HG03196 (cell line): ENCODE data around the gene CDK9.
"Not testable (repeated sequence)": the region's sequence is repeated elsewhere in the genome, so short reads cannot be mapped to it uniquely, and the experiment has no call there.

ENCODE experiments used
- ATAC-seq: cut with Tn5 transposase; IDR thresholded peaks from one replicate; pipeline ENCODE4 v1.9.1; 2021; ENCODE audit not compliant: unreplicated experiment

The CDK9 gene

GRCh38 chr9:127785933-127786772 lies at the start of gene CDK9:
CDK9 (plus strand) TSS chr9:127786034; CDS start chr9:127786149, 115 bp downstream.
- ATAC-seq, result peak; percentile 54

GRCh38 chr9:127738666-127739065 lies 47.2 kb upstream of the CDK9 start:
- ATAC-seq, result no peak

DNA sequence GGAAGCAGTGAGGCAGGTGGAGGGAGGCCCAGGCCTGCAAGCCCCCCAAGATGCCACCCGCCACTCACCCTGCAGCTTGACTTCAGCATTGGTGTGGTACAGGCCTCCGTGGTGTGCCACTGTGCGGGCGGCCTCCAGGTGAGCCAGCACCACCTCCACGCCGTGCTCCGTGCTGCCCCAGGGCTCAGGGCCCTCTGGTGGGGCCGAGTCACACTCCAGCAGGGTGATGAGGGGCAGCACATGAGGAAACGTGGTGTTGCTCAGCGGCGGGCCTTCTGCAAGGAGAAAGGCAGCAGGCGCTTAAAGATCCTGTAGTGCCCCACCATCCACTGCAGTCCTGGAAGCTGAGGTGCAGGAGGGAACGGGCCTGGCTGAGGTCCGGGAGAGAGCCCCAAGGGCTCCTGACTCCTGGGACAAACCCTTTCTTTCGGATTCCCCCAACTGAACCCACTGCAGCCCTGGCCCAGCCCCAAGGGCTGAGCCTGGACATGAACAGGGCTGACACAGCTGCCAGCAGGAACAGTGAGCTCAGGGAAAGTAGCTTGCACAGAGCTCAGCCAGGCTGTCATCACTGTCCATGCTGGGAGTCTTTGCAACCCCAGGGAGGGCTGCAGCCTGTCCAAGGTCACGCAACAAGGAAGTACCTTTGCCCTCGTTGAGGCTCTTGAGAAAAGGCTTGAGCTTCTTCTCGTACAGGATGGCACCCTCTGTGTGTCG lies 46.1 kb upstream of the CDK9 start:
- ATAC-seq, result no peak

GRCh38 chr9:127741831-127742434 lies 43.9 kb upstream of the CDK9 start:
- no peak for ATAC-seq

DNA sequence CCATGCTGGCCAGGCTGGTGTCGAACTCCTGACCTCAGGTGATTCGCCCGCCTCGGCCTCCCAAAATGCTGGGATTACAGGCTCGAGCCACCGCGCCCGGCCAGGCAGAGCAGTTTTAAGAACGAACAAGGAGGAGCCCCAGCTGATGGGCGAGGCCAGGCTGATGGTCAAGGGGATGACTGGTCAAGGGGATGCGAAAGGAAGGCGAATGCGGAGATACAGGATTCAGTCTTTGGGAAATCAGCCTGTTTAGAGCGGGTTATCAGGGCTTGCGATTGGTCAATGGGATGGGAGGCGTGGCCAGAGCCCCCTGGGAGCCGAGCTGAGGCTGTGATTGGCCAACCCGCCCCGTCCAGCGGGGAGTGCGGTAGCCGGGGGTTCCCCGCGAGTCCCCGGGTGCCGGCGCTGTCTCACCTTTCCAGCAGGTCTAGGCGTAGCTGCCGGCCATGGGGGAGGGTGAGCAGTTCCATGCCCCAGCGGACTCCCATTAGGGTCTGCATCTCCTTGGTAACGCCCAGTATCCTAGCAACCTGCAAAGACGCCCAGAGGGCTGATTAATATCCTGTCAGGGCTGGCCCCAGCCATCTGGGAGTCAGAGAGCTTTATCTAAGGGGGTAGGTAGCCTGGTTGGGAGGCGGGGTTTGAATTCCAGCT lies 43.3 kb upstream of the CDK9 start:
- no peak for ATAC-seq

GRCh38 chr9:127744398-127745110 lies 41.3 kb upstream of the CDK9 start:
- no peak for ATAC-seq

DNA sequence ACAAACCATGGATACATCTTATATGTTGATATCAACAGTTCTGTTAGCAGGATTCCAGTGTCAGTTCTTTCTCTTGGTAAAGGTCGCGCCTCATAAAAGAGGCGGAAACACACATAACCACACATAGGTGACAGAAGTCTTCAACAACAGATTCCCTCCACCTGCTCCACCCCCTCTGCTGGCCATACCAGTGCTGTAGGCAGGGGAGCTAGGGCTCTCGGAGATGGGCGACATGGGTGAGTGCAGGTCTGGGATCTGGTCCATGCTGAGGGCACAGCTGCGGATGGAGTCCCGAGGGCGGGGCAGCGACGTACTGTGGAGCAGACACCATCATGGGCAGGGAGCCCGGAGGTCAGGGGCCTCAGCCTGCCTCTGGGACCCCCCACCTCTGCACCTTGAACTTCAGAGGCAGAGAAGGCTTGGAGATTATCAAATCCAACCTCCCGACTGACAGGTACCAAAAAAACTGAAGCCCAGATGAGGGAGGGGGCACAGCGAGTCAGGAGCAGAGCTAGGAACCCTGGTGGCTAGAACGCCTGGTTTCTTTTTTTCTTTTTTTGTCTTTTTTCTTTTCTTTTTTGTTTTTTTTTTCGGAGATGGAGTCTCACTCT lies 38.8 kb upstream of the CDK9 start:
- ATAC-seq, result no peak

DNA sequence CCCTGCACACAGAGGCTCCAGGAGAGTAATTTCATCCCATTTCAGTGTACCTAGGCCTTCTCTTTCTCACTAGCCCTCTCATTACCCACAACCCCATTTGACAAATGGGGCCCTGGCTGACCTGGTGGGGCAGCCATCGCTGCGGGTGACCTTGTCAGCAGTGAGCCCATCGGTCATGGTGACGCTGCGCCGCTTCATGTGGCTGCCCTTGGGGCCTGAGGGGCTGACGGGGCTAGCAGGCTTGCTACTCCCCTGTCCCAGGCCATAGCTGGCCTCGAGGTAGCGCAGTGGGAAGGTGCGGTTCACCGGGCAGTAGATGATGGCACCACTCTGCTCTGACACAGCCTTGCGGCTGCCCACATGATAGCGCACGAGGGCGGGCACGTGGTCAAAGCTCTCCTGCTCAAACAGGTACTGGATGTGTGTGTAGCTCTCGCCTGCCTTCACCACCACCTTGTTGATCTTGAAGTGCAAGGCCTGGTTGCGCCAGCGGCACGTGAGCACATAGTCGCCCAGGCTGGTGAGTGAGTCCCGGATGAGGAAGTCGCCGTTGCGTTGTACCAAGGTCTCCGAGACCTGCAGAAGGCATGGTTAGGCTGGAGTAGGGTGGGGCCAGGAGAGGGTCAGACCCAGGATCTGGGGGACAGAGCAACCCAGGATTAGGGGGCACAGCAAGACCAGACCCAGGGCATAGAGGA lies 36.6 kb upstream of the CDK9 start:
- ATAC-seq, result no peak

GRCh38 chr9:127751269-127752054 lies 34.4 kb upstream of the CDK9 start:
- ATAC-seq, result no peak

DNA sequence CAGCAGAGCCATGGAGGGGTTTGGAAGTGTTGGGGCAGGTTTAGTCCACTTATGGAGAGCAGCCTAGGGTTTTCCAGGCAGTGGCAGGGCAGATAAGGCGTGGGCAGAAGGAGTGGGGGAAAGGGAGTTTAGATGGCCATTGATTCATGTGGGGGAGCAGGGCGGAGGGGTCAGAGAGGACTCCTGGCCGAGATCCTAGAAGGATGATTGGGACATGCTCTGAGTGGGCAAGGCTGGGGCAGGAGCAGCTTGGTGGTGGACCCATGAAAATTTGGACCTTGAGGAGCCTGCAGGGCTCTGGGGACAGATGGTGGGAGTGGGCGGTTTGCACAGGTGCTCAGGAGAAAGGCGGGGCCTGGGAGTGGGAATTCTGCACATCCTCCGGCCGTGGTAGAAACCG lies 32.7 kb upstream of the CDK9 start:
- ATAC-seq, result no peak

DNA sequence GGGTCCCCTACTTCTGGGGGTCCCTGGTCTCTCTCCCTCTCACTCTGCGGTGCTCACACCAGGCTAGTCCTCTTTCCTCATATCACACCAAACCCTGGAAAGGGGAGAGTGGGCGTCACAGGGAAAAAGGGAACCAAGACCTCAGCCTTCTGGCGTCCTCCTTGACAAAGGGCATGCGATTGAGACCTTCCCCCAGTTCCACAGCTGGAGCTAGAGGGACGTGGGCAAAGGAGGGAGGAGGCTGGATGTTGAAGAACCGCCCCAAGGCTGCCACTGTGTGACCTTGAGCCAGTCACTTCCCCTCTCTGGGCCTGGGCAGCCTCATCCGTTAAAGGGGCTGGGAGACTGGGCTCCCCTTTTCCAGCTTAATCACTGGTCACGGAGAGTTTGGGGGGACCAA lies 32.2 kb upstream of the CDK9 start:
- no peak for ATAC-seq

- ATAC-seq, result no peak
These were observed 31.5 kb upstream of the CDK9 start for GRCh38 chr9:127754099-127755060.

DNA sequence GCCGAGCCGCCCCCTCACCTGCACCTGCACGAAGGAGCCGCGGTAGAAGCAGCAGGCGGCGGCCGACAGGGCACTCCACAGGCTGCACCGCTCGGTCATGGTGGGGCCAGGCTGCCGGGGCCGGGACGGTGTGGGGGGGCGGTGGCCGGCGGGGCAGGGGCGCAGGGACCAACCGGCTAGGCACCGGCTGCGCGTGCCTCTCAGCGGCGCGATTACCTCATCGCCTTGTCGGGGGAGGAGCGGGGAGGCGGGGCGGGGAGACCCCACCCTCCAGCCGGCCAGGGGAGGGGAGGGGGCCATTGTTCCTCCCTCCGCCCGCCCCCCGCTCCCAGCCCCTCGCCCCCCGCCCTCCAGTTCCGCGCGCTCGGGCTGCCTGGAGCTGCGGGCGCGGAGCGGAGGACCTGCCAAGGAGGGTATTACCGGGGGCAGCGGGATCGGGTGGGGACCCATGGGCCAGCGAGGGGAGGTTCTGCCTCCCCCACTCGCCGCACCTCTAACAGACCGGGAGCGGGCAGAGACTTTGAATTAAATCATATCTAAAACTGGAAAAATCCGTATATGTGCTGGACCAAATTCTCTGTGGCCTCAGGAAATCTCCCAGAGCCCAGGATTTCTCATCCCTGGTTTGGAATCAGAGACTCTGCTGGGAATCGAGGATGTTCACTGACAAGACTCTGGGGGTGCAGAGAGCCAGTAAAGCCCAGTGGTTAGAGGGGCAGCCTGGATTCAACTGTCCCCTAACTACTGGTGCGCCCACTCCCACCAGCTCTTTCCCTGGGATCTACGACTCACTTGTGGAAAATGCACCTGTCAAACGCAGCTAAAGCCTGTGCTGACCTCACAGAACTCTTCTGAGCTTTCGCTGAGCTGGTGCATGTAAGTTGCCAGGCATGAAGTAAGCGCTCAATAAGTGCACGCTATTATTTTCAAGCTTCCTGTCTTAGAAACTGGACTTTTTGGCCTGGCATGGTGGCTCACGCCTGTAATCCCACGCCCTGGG lies 30.5 kb upstream of the CDK9 start:
- ATAC-seq, result no peak

DNA sequence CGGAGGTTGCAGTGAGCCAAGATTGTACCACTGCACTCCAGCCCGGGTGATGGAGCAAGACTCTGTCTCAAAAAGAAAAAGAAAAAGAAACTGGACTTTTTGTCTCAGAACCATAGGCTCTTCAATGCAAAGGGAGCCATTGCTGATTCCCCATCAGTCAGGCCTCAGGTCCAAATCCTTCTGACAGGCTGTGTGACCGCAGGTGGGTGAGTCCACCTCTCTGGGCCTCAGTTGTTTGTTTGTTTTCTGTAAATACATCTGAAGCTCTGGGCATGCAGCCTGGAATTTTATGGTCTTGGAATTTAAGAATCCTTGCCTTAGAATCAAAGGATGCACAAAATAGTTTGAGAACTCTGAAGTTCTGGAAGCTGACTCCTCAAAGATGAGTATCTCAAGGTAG lies 29.6 kb upstream of the CDK9 start:
- no peak for ATAC-seq

GRCh38 chr9:127756776-127757175 lies 29.1 kb upstream of the CDK9 start:
- not testable (repeated sequence) for ATAC-seq

- ATAC-seq, result no peak
These were observed 27.0 kb upstream of the CDK9 start for GRCh38 chr9:127758843-127759242.

DNA sequence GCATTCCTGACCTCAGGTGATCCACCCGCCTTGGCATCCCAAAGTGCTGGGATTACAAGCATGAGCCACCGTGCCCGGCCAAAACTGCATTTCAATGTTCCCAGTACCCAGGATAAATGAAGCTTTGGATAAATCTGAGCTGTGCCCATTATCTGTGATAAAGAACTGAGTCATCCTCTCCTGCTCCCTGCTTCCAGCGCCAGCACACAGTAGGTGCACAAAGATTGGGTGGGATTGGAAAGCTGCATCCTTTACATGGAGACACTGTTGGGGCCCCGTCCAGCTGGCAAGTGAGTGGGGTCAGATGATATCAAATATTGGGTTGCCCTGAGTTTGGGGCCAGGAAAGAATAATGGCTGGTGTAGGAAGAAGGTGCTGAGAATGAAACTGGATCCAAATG lies 24.8 kb upstream of the CDK9 start:
- ATAC-seq, result no peak
